ENCODE measurements around the gene DNAJB14. TPM values are rescaled to one million over a fixed set of nuclear protein-coding genes. Genes with fewer than 3 reads are reported as not detected.
A peak's percentile ranks its signal among the peaks of the same experiment; 100 is the strongest.

The DNAJB14 gene
- total and polyA plus RNA-seq, 2 of the 13 experiments (the other 11 are each of a cell fraction or from before 2014, with no cell fraction given), result 9.1 to 38.1 TPM

DNA sequence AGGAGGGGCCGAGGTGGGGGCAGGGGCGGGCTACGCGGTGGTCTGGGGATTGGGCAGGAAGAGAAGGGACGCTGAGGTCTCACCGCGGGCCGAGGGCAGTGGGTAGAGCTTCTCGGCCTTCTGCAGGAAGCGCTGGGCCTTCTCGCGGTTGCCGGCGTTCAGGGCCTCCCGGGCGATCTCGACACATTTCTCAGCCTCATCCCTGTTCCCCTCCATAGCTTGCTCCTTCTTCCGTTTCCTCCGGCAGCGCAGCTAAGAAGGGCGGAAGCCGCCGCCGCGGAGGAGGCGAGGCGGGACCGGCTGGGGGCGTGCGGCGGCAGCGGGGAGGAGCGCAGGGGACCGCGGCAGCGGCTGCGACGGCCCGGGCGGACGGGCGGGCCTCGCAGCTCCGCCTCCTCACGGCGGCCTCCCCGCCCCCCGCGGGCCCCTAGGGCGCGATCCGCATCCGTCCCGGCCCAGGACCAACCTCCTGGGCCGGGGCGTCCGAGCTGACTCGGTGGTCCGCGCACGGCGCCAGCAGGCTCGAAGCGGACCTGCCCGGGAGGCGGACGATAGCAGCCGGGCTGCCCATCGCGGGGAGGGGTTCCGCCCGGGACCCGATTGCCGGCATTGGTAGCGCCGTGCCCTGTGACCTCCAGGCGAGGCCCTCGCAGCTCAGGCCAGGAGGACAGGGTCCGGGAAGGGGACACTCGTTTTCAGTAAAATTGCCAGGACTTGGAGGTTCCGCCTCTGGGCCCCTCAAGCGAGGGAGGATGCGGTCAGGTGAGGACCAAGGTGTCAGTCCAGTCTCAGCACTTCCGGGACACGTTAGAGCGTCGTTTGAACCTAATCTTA, at the start of gene DNAJB14 (continued):
- TF ChIP-seq, protein P1, sequence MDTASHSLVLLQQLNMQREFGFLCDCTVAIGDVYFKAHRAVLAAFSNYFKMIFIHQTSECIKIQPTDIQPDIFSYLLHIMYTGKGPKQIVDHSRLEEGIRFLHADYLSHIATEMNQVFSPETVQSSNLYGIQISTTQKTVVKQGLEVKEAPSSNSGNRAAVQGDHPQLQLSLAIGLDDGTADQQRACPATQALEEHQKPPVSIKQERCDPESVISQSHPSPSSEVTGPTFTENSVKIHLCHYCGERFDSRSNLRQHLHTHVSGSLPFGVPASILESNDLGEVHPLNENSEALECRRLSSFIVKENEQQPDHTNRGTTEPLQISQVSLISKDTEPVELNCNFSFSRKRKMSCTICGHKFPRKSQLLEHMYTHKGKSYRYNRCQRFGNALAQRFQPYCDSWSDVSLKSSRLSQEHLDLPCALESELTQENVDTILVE (CRISPR knock-in tag; IDR thresholded peaks at IDR 0.05), result 0 out of 2 replicates have a peak, but pooled peaks have one; percentile 26
- TF ChIP-seq, protein P2, sequence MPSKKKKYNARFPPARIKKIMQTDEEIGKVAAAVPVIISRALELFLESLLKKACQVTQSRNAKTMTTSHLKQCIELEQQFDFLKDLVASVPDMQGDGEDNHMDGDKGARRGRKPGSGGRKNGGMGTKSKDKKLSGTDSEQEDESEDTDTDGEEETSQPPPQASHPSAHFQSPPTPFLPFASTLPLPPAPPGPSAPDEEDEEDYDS (CRISPR knock-in tag; IDR thresholded peaks at IDR 0.05), result 0 out of 2 replicates have a peak, but pooled peaks have one; percentile 44
- TF ChIP-seq, protein P3, sequence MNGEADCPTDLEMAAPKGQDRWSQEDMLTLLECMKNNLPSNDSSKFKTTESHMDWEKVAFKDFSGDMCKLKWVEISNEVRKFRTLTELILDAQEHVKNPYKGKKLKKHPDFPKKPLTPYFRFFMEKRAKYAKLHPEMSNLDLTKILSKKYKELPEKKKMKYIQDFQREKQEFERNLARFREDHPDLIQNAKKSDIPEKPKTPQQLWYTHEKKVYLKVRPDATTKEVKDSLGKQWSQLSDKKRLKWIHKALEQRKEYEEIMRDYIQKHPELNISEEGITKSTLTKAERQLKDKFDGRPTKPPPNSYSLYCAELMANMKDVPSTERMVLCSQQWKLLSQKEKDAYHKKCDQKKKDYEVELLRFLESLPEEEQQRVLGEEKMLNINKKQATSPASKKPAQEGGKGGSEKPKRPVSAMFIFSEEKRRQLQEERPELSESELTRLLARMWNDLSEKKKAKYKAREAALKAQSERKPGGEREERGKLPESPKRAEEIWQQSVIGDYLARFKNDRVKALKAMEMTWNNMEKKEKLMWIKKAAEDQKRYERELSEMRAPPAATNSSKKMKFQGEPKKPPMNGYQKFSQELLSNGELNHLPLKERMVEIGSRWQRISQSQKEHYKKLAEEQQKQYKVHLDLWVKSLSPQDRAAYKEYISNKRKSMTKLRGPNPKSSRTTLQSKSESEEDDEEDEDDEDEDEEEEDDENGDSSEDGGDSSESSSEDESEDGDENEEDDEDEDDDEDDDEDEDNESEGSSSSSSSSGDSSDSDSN (CRISPR knock-in tag; IDR thresholded peaks at IDR 0.05), result peak; percentile 71
- TF ChIP-seq ZMYM3 (CRISPR knock-in tag; IDR thresholded peaks at IDR 0.05), result no peak; the same call in 1 of the 2 replicates
- TF ChIP-seq, protein P4, sequence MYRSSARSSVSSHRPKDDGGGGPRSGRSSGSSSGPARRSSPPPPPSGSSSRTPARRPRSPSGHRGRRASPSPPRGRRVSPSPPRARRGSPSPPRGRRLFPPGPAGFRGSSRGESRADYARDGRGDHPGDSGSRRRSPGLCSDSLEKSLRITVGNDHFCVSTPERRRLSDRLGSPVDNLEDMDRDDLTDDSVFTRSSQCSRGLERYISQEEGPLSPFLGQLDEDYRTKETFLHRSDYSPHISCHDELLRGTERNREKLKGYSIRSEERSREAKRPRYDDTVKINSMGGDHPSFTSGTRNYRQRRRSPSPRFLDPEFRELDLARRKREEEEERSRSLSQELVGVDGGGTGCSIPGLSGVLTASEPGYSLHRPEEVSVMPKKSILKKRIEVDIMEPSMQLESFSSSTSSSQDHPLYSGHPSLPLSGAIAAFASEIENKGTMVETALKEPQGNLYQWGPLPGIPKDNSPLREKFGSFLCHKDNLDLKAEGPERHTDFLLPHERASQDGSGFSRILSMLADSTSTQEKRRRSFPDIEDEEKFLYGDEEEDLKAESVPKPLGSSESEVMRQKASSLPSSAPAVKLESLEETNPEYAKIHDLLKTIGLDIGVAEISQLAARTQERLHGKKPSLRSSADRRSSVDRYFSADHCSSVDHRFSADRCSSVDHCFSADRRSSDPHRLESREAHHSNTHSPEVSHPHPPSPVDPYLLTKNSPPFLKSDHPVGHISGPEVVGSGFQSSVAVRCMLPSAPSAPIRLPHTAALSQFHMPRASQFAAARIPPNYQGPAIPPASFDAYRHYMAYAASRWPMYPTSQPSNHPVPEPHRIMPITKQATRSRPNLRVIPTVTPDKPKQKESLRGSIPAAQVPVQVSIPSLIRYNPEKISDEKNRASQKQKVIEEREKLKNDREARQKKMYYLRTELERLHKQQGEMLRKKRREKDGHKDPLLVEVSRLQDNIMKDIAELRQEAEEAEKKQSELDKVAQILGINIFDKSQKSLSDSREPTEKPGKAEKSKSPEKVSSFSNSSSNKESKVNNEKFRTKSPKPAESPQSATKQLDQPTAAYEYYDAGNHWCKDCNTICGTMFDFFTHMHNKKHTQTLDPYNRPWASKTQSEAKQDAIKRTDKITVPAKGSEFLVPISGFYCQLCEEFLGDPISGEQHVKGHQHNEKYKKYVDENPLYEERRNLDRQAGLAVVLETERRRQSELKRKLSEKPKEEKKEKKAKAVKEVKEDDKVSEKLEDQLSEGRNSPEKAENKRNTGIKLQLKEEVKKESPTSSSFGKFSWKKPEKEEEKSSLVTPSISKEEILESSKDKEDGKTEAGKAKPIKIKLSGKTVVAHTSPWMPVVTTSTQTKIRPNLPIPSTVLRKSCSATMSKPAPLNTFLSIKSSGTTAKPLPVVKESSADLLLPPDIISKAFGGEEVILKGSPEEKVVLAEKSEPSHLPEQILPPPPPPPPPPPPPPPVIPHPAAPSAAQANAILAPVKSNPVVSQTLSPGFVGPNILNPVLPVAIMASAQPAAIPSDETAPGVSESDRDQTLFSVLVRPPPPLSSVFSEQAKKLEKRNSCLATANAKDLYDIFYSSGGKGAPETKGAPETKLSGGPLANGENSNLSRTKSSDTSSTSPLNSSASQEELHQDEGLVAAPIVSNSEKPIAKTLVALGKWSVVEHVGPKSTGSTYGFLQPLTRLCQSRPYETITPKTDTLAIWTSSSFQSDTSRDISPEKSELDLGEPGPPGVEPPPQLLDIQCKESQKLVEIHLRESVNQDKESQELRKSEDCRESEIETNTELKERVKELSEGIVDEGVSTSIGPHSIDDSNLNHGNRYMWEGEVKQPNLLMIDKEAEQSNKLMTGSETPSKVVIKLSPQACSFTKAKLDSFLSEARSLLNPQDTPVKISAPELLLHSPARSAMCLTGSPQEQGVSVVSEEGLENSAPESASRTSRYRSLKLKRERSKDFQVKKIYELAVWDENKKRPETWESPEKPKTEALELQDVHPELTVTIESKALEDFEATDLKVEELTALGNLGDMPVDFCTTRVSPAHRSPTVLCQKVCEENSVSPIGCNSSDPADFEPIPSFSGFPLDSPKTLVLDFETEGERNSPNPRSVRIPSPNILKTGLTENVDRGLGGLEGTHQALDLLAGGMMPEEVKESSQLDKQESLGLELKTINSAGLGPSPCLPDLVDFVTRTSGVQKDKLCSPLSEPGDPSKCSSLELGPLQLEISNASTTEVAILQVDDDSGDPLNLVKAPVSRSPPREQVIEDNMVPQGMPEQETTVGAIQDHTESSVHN (CRISPR knock-in tag; IDR thresholded peaks at IDR 0.05), result peak; percentile 92
- peak; percentile 71 for TF ChIP-seq RAD21 (CRISPR knock-in tag; IDR thresholded peaks at IDR 0.05)
- TF ChIP-seq ZMYM4 (CRISPR knock-in tag; IDR thresholded peaks at IDR 0.05), result peak; percentile 43; the same call in 1 of the 2 replicates
- no peak for TF ChIP-seq NR1H2 (CRISPR knock-in tag; IDR thresholded peaks at IDR 0.05; ENCODE audit: borderline replicate concordance, low read depth)
- no peak for TF ChIP-seq NFRKB (IDR thresholded peaks at IDR 0.05)
- TF ChIP-seq ZNF746 (CRISPR knock-in tag; IDR thresholded peaks at IDR 0.05), result no peak
- no peak for TF ChIP-seq TMF1 (CRISPR knock-in tag; IDR thresholded peaks at IDR 0.05; ENCODE audit: low read depth)
- no peak for TF ChIP-seq CBX5 (CRISPR knock-in tag; IDR thresholded peaks at IDR 0.05; ENCODE audit: borderline replicate concordance)
- TF ChIP-seq ZFP36L1 (CRISPR knock-in tag; IDR thresholded peaks at IDR 0.05), result 0 out of 2 replicates have a peak, but pooled peaks have one; percentile 54

All from HepG2 (cell line).